ENCODE data around the gene GRK7. TPM values are rescaled to one million over a fixed set of nuclear protein-coding genes. Genes with fewer than 3 reads are reported as not detected.
A peak's percentile ranks its signal among the peaks of the same experiment; 100 is the strongest.

The GRK7 gene
- total RNA-seq, 1 donor from 2014 or later, result 0.98 TPM

DNA sequence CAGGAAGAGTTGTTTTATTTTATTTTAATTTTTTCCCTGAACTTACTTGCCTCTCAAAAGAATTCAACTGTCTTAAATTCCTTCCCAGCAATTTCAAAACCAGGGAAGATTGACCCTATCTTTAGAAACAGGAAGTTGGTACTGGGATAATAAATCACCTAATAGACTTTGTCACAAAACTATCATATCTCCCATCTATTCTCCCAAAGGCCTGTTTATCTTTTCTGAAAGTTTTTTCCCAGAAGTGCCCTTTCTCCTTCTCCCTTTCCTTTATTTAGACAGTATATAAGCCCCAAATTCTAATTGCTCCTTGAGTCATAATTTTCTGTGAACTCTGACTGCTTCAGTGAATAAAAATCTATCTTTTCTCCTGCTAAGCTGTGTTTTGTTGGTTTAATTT, 28.0 kb upstream of the GRK7 start:
- TF ChIP-seq POLR2A (IDR thresholded peaks at IDR 0.05) (no peak), POLR2AphosphoS5 (IDR thresholded peaks at IDR 0.05; ENCODE audit: insufficient read depth in 1 of 2, low read depth in 1 of 2) (no peak)
- TF ChIP-seq, protein P1, sequence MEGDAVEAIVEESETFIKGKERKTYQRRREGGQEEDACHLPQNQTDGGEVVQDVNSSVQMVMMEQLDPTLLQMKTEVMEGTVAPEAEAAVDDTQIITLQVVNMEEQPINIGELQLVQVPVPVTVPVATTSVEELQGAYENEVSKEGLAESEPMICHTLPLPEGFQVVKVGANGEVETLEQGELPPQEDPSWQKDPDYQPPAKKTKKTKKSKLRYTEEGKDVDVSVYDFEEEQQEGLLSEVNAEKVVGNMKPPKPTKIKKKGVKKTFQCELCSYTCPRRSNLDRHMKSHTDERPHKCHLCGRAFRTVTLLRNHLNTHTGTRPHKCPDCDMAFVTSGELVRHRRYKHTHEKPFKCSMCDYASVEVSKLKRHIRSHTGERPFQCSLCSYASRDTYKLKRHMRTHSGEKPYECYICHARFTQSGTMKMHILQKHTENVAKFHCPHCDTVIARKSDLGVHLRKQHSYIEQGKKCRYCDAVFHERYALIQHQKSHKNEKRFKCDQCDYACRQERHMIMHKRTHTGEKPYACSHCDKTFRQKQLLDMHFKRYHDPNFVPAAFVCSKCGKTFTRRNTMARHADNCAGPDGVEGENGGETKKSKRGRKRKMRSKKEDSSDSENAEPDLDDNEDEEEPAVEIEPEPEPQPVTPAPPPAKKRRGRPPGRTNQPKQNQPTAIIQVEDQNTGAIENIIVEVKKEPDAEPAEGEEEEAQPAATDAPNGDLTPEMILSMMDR (IDR thresholded peaks at IDR 0.05), result no peak
- Histone ChIP-seq H3K36me3 (no peaks in the 10 kb centered on the region), H3K9me3 (no peaks in the 10 kb centered on the region), H3K27ac (no peak overlapping the region), H3K27me3 (no peaks in the 10 kb centered on the region), H3K4me1 (peaks cover 10% of the 10 kb centered on the region), H3K4me3 (no peak overlapping the region)
- DNase-seq (ENCODE audit: extremely low spot score in 2 of 2), result no peak
- intact Hi-C loops (cut with DNase I), result no loop called here

- Histone ChIP-seq H3K9me3 (no peaks in the 10 kb centered on the region), H3K27me3 (no peaks in the 10 kb centered on the region), H3K27ac (no peak overlapping the region), H3K4me1 (peaks cover 17% of the 10 kb centered on the region), H3K4me3 (no peak overlapping the region), H3K36me3 (no peaks in the 10 kb centered on the region)
- TF ChIP-seq, protein P1 (IDR thresholded peaks at IDR 0.05), result no peak
- TF ChIP-seq POLR2A (IDR thresholded peaks at IDR 0.05) (no peak), POLR2AphosphoS5 (IDR thresholded peaks at IDR 0.05; ENCODE audit: insufficient read depth in 1 of 2, low read depth in 1 of 2) (no peak)
- no peak for DNase-seq (ENCODE audit: extremely low spot score in 2 of 2)
- intact Hi-C loops (cut with DNase I), result no loop called here
Observed at GRCh38 chr3:141735770-141736465, 27.3 kb upstream of the GRK7 start.

DNA sequence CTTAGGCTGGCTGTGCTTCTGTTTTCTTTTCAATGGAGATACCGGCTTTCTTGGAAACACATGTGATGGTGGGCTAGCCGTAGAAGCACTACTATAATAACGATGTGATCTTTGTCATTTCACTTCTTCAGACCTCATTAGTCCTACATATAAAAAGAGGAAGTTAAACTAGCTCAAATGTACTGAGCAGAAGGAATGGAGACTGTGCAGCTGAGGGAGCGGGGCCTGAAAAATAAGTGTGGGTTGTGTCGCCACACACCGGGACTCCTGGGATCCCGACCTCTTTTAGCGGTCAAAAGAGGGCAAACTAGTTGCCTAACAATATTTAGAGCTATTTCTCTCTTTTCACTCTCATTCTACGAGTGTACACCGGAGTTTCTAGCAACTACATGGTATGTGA, 26.1 kb upstream of the GRK7 start:
- Histone ChIP-seq H3K4me3 (no peak overlapping the region), H3K27ac (no peak overlapping the region), H3K27me3 (no peaks in the 10 kb centered on the region), H3K4me1 (peaks cover 28% of the 10 kb centered on the region), H3K36me3 (no peaks in the 10 kb centered on the region), H3K9me3 (no peaks in the 10 kb centered on the region)
- intact Hi-C loops (cut with DNase I), result no loop called here
- DNase-seq (ENCODE audit: extremely low spot score in 2 of 2), result no peak
- TF ChIP-seq, protein P1 (IDR thresholded peaks at IDR 0.05), result no peak

- intact Hi-C loops (cut with DNase I), result loop anchor here (2.0 kb wide), 1 partner anchor 139 kb away; the partner anchor contains the start of gene ATP1B3
- H3K36me3 ChIP-seq, result no peaks in the 10 kb centered on the region
- DNase-seq (ENCODE audit: extremely low spot score in 2 of 2), result no peak
- no peaks in the 10 kb centered on the region for H3K27me3 ChIP-seq
- H3K27ac ChIP-seq, result peak overlapping the region; percentile 97
- H3K9me3 ChIP-seq, result no peaks in the 10 kb centered on the region
- TF ChIP-seq POLR2A (IDR thresholded peaks at IDR 0.05), result no peak
- peak overlapping the region; percentile 71 to 96 for H3K4me3 ChIP-seq
- H3K4me1 ChIP-seq, result peaks cover 31% of the 10 kb centered on the region
Observed at GRCh38 chr3:141737678-141738021, 25.6 kb upstream of the GRK7 start.

- H3K4me3 ChIP-seq, result peak within 1 kb of the TSS; percentile 71 to 96
- intact Hi-C loops (cut with DNase I), result loop anchor here (2.0 kb wide), 1 partner anchor 139 kb away; the partner anchor contains the start of gene ATP1B3
- peak within 1 kb of the TSS; percentile 97 for H3K27ac ChIP-seq
Observed at GRCh38 chr3:141738022-141738890, 25.0 kb upstream of the GRK7 start, which contains the start of gene RNF7. TSS of gene RNF7 (plus strand) at chr3:141738298. CDS start at chr3:141738342, 44 bp downstream.

More at GRCh38 chr3:141738022-141738890, 25.0 kb upstream of the GRK7 start, which contains the start of gene RNF7:
- H3K4me1 ChIP-seq, result peaks cover 38% of the 10 kb centered on the region
- peak; percentile 31 to 47 for TF ChIP-seq POLR2A (IDR thresholded peaks at IDR 0.05)
- TF ChIP-seq, protein P1 (IDR thresholded peaks at IDR 0.05), result peak; percentile 73 to 93 (median 87)
- TF ChIP-seq POLR2AphosphoS5 (IDR thresholded peaks at IDR 0.05; ENCODE audit: insufficient read depth in 1 of 2, low read depth in 1 of 2), result peak; percentile 80 to 90
- H3K27me3 ChIP-seq, result no peaks in the 10 kb centered on the region
- H3K36me3 ChIP-seq, result no peaks in the 10 kb centered on the region
- no peaks in the 10 kb centered on the region for H3K9me3 ChIP-seq
- DNase-seq (ENCODE audit: extremely low spot score in 2 of 2), result peak in 1 of 2 donors; percentile 96

All from vagina (tissue), 2 donors.